NT2/D1 (cell line): ENCODE measurements around the gene NPIPB2.
"Not testable (repeated sequence)": the region's sequence is repeated elsewhere in the genome, so short reads cannot be mapped to it uniquely, and the experiment has no call there.

ENCODE experiments used
- DNase-seq: peaks from one replicate; pipeline ENCODE4 v3.0.0-alpha.2; 2011; ENCODE audit warnings: low read depth, low spot score
- H3K27me3 ChIP-seq: 2 replicates; pipeline ENCODE4 v1.6.0; 2011; ENCODE audit warnings: mild to moderate bottlenecking; ENCODE audit not compliant: insufficient read length, insufficient read depth
- H3K36me3 ChIP-seq: 2 replicates; pipeline ENCODE4 v1.6.1; 2011; ENCODE audit warnings: mild to moderate bottlenecking, low read length, mixed read lengths; ENCODE audit not compliant: insufficient read depth, insufficient read length
- H3K4me1 ChIP-seq: 2 replicates; pipeline ENCODE4 v1.5.1; 2011; ENCODE audit not compliant: insufficient read depth, insufficient read length
- H3K4me3 ChIP-seq: 2 replicates; pipeline ENCODE4 v1.5.1; 2011; ENCODE audit warnings: low read depth; ENCODE audit not compliant: insufficient read length
- H3K9ac ChIP-seq: 2 replicates; pipeline ENCODE4 v1.6.0; 2011; ENCODE audit warnings: low read depth; ENCODE audit not compliant: insufficient read length
- H3K9me3 ChIP-seq: 2 replicates; pipeline ENCODE4 v1.5.1; 2011; ENCODE audit warnings: mild to moderate bottlenecking, low read length; ENCODE audit not compliant: insufficient read depth
- SUZ12 ChIP-seq: IDR thresholded peaks from 2 replicates; pipeline ENCODE4 v1.6.1; 2011; ENCODE audit not compliant: insufficient read length, insufficient read depth; ENCODE audit errors: extremely low read depth
- YY1 ChIP-seq: IDR thresholded peaks from 2 replicates; pipeline ENCODE4 v1.6.1; 2011; ENCODE audit not compliant: insufficient read length, insufficient read depth
- ZNF274 ChIP-seq: IDR thresholded peaks from 2 replicates; pipeline ENCODE4 v1.6.1; 2011; ENCODE audit warnings: mild to moderate bottlenecking, low read depth, low read length

Gene NPIPB2

DNA sequence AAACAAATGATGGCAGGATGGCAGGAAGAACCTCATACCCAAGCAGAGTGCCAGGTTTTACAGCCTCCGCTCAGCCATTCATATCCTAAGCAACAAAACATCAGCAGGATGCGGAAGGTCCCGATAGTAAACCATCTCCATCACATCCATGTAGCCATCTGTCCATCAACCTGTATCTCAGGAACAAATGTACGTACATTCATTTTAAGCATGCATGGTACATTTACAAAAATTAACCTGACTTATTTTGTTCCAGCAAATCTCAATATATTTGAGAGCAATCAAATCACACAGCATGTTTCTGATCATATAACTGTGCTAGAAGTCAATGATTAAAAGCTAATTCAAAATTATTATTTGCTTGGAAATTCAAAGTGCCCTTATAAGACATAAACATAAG is at the start of gene NPIPB2:
Gene NPIPB2 (minus strand): TSS at position 101 of the 400 bp plus-strand sequence. CDS start 0 bp downstream, at position 101.
- H3K9me3 ChIP-seq, H3K27me3 ChIP-seq, H3K9ac ChIP-seq, H3K4me1 ChIP-seq, H3K4me3 ChIP-seq, H3K36me3 ChIP-seq, DNase-seq: not testable (repeated sequence)

- no peak for DNase-seq
- peaks cover 2% of the 10 kb centered on the region for H3K4me1 ChIP-seq
- TF ChIP-seq ZNF274 (no peak), SUZ12 (no peak), YY1 (no peak)
- H3K4me3 ChIP-seq: no peak overlapping the region
- H3K9ac ChIP-seq: no peak overlapping the region
- no peaks in the 10 kb centered on the region for H3K27me3 ChIP-seq
- H3K9me3 ChIP-seq: no peaks in the 10 kb centered on the region
- no peaks in the 10 kb centered on the region for H3K36me3 ChIP-seq
Measured at GRCh38 chr16:11990702-11991390, 49.0 kb upstream of the NPIPB2 start.

GRCh38 chr16:11988258-11988978 is 46.6 kb upstream of the NPIPB2 start:
- Histone ChIP-seq H3K9ac (no peak overlapping the region), H3K4me3 (no peak overlapping the region), H3K36me3 (no peaks in the 10 kb centered on the region), H3K4me1 (peaks cover 2% of the 10 kb centered on the region), H3K9me3 (no peaks in the 10 kb centered on the region), H3K27me3 (no peaks in the 10 kb centered on the region)
- TF ChIP-seq SUZ12 (no peak), ZNF274 (no peak), YY1 (no peak)
- DNase-seq: no peak

GRCh38 chr16:11986521-11987057 is 44.7 kb upstream of the NPIPB2 start:
- H3K4me1 ChIP-seq: no peaks in the 10 kb centered on the region
- TF ChIP-seq YY1 (no peak), SUZ12 (no peak), ZNF274 (no peak)
- no peak for DNase-seq
- no peak overlapping the region for H3K4me3 ChIP-seq
- no peak overlapping the region for H3K9ac ChIP-seq
- H3K9me3 ChIP-seq: no peaks in the 10 kb centered on the region
- no peaks in the 10 kb centered on the region for H3K27me3 ChIP-seq
- no peaks in the 10 kb centered on the region for H3K36me3 ChIP-seq

GRCh38 chr16:11985250-11985649 is 43.4 kb upstream of the NPIPB2 start:
- H3K9ac ChIP-seq: no peak overlapping the region

GRCh38 chr16:11980136-11980844 is 38.4 kb upstream of the NPIPB2 start:
- Histone ChIP-seq H3K9ac (no peak overlapping the region), H3K4me1 (peaks cover 6% of the 10 kb centered on the region), H3K4me3 (no peak overlapping the region), H3K27me3 (no peaks in the 10 kb centered on the region), H3K9me3 (no peaks in the 10 kb centered on the region), H3K36me3 (no peaks in the 10 kb centered on the region)
- TF ChIP-seq ZNF274: no peak
- TF ChIP-seq YY1: no peak
- TF ChIP-seq SUZ12: no peak
- no peak for DNase-seq

More at GRCh38 chr16:11985250-11985649, 43.4 kb upstream of the NPIPB2 start:
- Histone ChIP-seq H3K27me3 (no peaks in the 10 kb centered on the region), H3K36me3 (no peaks in the 10 kb centered on the region), H3K4me3 (no peak overlapping the region), H3K4me1 (no peaks in the 10 kb centered on the region), H3K9me3 (no peaks in the 10 kb centered on the region)
- TF ChIP-seq YY1 (no peak), ZNF274 (no peak), SUZ12 (no peak)
- DNase-seq: no peak
